NCI-H187 treated with DMSO at 0.1 percent for 48 hours (cell line): ENCODE data around the gene HSDL1.

Source experiments
- DNase-seq: peaks from one replicate; lab custom pipeline; 2025; lab: John Stamatoyannopoulos, UW

HSDL1 gene

DNA sequence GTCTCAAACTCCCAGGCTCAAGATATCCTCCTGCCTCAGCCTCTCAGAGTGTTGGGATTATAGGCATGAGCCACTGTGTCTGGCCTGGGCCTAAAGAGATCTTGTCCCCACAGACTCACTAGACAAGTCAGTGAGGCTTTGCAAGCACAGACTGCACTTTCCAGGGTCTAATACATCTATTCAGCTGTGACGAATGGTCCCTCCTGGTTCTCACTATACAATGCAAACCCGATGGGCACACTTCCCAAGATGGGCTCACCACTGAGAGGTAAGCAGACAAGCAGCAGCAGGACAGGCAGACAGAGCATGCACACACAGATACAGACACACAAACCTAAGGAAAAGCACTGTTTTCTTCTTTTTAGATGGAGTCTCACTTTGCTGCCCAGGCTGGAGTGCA, 37.1 kb downstream of the HSDL1 start:
- DNase-seq, result no peak

DNA sequence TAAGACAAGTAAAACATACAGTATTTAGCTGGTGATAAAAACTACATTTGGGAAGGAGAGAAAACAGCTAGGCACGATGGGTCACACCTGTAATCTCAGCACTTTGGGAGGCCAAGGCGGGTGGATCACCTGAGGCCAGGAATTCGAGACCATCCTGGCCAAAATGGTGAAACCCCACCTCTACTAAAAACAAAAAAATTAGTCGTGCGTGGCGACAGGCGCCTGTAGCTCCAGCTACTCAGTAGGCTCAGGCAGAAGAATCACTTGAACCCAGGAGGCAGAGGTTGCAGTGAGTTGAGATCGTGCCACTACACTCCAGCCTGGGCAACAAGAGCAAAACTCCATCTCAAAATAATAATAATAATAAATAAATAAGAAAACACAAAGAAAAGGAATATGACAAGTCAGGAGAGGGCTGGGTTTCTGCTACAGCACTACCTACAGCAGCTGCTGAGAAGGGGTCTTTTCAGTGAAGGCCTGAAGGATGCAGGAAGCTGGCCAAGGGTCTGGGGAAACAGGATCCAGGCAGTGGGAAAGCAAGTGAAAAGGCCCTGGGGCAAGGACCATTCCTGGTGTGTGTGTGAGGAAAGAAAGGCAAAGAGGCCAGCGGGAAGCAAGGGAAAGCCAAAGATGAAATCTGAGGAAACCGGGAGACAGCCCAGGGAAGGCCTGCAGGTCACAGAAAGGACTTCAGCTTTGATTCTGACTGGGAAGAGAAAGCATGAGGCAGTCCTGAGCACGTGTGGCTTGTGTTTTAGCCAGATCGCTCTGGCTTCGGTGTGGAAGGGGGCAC, 38.8 kb downstream of the HSDL1 start:
- DNase-seq, result no peak

DNA sequence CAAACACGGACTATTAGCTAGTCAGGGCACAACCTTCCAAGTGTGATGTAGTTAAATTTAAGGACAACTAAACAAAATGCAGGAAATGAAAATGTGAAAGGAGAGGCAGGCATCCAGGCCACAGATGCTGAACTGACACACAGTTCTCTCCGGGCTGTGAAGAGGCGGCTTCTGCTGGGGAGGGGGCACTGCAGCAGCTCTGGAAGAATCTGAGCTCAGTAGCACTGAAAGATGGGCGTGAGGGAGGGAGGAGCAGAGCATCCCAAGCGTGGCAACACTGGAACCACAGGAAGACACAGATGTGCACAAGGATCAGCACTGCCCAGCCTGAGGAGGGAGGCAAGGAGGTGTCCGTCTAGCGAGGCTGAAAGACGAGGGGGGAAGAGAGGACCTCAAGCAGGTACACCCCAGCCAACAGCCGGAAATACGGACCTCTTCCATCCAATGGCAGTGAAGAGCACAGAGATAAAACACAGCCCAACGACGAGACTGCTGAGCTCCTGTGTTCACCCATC, 39.6 kb downstream of the HSDL1 start:
- DNase-seq, result no peak

DNA sequence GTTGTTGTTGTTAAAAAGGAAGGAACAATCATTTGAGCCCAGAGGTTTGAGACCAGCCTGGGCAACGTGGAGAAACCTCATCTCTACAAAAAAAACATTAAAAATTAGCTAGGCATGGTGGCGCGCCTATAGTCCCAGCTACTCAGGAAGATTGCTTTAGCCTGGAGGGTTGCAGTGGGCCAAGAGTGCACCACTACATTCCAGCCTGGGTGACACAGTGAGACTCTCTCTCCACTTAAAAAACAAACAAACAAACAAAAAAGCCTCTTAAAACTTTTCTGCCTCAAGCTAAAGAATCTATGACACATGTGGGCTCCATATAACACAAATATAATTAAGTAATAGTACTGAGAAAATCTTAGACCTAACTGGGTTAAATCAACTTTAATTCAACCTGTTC, 40.7 kb downstream of the HSDL1 start:
- no peak for DNase-seq

DNA sequence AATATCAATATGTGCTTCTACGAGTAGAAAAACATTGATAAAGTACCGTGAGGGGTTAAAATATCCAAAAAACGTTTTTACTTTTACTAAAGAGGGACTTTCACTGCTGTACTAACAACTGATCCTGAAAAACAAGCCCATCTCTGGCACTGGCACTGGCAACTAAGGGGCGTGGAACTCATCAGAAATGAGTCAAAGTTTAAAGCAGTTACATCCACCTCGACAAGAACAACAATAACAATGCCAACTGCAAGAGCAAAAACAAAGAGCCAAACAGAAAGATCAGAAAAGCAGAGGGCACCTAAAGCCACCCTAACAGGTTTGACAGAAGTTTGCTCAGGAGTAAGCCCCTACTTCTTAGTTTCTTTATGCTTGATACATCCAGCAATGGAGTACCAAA, 41.3 kb downstream of the HSDL1 start:
- DNase-seq, result no peak

DNA sequence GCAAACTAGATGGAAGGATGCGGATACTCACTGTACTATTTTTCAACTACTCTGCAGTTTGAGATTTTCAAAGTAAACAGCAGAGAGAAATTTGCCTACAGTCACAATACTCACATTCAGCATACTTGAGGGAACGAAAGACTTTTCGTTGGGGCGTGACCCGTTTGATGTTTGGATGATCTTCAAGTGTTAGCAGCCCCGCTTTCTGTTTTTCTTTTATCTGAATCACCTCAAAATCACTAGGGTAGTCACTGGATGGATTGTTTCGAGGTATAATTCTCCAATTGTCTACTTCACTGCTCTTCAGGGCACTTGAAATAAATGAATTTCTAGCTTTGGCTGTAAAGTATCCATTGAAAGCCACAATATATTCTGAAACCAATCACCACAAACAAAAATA, 46.0 kb downstream of the HSDL1 start:
- peak; percentile 33 for DNase-seq

DNA sequence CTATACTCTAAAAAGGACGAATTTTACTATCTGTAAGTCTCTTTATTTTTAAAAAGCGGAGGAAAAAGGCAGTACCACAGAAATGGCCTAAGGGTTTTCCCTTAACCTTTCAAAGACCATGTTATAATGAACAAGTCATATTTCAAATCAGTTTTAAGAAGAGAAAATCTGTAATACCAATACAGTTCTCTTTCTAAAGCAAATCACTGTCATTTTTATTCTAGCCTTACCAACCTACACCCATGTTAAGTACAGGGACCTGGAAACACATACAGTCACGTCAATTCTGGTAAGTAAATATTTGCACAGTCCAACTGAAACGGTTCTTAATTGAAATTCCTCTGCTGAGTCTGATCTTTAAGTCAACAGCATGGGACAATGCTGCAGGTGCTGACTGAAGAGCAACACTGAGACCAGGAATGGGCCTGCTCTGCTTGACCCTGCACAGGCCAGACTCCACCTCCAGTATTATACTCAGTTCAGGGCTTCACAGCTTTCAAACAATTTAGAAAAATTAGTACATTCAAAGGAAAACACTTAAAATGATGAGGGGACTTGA, 48.5 kb downstream of the HSDL1 start:
- DNase-seq, result no peak

DNA sequence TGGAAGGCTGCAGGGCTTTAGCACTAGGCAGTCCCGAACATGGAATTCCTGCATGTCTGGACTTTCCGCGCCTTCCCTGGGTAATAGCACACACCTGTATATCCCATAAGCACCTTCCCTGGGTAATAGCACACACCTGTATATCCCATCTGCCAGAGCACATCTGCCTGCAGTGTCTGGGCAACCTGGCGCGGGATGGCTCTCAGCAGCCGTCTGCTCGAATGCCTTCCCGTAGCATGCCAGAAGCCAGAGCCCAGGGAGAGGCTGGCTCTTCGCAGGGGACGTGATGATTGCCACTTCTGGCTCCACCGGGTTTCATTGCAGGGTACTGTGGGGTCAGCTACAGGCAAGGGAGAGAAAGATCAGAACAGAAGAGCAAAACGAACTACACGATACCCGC, 49.5 kb downstream of the HSDL1 start:
- DNase-seq, result no peak

DNA sequence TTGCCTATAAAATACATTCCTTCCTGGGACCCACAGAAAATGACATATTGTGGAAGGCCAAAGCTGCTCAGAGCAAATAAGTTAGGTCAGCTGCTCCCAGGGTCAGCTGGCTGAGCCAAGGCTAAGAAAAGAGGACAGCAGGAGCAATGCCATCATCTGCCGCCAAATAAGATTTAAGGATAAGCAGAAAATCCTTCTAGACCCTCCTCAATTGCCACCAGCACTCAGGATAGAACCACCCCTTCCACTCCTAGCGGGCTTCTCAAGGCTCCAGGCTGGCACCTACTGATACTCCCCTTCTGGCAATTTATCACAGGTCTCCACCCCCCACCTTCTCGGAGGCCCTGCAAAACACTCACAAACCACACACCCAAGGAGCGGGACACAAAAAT, 51.1 kb downstream of the HSDL1 start:
- no peak for DNase-seq

DNA sequence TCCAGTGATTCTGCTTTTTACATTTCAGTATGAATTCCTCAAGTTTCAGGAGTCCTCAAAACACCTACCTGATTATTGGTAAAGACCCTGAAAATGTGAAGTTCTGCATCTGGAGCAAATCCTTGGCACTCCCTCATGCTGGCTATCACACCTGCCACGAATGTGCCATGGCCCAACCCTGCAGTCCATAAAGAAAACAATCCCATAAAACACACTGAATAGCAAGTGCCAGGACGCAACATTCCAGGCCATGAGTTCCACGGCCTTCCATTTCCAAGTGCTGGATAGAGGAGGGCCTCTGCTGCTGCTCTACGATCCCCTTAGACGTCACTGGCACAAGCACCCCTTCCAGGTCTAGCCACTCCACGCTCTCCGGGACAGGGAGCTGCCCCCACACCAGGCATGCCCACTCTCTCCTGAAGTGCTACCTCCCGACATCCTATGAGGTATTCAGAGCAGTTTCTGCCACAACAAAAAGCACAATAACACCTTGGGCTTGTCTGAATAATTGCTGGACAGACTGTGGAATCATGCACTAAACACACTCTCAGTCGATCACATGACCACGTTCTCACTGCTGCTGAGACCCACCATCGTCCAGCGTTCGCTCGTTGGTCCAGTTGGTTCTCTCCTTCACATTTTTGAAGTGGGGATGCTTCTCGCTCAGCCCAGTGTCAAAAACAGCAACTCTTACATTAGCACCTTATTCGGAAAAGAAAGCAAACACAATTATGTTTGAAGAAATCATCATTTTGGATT, 51.7 kb downstream of the HSDL1 start:
- DNase-seq, result no peak

DNA sequence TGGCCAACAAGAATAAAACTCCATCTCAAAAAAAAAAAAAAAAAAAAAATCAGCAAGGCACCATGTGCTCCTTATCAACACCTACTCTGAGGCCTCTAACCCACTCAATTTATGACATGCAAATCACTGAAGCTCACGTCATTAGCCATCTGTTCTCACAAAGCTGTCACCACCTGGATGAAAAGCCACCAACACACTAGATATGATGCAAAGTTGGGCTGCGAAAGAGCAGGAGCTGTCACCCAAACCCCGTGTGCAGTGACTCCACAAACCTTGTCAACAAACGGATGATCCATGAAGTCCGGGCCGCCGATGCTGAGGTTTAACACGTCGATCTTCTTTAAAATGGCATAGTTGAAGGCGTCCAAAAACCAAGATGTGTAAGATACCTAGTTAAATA, 53.5 kb downstream of the HSDL1 start:
- DNase-seq, result no peak

DNA sequence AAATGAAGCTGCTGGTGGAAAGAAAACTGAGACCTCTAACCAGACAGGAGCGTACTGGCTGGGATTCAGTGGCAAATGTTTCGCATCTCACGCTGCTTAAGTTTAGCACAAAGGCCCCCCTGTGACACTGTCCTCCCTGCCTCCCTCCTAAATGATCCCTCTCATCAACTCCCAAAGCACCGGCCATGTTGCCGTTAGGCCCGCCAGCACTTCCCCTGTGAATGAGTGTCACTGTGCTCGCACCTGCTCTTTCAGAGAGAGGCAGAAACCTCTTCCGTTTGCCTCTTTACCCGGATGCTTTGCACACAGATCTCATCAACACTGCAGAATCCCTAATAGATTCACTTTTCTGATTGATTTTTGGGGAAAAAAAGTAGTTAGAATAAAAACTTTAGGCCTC, 54.8 kb downstream of the HSDL1 start:
- DNase-seq, result no peak

DNA sequence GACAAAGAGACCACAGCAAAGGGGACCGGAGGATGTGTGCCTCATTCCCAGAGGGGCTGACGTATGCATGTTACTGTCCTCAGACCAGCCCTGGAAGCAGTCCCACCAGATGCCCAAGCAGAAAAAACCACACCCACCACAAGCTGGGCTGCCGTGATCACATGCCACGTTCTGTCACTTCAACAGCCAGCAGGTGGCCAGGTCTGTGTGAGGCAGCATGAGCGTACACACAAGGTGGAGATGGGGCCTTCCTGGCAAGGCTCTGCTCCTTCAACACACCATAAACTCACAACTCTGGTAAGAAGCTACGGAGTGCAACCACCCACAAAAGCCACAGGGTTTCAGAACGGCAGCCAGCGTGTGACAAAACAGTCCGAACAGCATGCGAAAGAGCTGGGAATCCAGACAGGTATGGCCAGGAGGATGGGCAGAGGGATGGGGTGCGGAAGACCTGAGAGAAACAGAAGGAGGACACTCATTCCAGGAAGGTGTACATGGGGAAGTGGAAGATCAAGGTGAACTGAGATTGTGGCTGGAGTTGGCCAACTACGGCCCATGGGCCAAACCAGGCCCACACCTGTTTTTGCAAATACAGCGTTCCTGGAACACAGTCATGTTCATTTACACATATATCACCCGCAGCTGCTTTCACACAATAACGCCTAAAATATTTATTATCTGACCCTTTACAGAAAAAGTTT, 56.1 kb downstream of the HSDL1 start:
- no peak for DNase-seq

DNA sequence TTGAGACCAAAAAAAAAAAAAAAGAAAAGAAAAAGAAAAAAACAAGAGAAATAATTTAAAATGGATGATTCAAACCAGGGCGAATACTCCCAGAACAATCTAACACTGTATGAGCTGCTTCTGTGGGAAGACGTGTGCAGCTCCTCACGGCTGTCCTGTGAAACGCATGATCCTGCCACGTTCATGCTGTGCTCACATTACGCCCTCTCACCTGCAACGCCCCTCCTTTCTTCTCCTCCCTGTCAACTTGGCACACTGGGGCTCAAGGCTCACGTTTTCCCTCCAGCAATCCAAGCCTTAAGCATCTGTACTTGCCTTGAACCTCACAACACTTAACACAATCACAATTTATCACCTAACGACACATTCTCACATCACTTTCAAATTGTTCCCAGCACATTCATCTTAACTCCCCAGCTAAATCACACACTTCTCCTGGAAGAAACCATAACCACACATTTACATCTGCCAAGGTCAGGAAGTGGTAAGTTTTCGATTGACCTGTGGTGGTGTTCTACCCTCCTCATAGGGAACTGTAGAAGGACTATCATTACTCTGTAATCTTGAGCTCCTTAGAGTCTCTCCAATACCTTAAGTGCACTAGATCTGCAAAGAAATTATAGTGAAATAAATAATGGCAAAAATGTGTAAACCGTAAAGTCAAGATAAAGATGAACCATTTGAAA, 57.4 kb downstream of the HSDL1 start:
- DNase-seq, result no peak

DNA sequence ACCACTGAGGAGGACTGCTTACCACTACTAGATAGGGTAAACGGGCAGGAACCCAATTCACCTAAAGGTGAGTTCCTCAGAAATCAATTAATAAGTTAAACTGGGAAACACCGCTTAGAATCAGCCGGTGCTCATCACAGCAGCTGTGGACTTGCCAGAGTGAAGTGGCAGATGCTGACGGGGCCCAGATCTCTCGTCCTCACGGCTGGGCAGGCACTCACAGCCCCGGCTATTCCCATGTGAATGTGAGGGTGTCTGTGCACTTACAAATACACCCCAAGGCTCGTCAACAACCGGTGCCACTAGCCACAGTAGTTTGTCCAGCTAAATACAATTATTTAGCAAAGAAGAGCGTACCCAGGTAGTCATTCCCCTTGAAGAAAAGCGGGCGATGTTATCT, 58.0 kb downstream of the HSDL1 start:
- no peak for DNase-seq

DNA sequence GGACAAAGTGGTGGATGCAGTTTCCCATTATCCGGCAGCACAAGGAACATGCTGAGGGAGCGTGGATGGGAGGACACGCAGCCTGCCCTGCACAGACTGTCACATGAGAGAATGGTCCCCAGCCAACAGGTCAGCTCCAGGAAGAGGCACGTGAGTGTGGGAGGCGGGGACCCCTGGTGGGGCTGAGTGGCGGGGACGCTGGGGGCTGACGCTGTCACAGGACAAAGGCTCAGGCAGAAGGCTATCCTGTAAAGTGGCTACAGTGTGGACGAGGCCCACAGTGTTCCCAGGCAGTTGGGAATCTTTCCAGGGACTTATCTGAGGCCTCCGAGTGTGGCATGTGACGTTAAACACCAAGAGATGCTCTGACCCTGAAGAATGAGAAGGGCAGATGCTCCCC, 58.6 kb downstream of the HSDL1 start:
- no peak for DNase-seq

DNA sequence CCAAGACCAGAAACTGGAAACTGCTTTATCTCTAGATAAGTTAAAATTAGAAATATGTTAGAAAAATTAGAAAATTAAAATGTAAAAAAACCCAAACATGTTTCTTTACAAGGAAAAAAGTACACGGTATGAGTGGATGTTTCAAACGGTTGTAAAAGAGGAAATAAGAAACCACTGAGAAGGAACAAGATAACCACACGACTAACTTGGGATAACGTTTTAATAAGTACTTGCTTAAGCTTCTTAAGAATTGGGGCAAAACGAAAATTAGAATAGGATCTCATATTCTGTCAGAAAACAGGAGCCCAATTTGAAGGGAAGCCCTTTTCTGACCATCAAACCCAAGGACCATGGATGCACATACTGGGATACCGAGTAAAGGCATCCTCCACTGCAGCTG, 59.2 kb downstream of the HSDL1 start:
- no peak for DNase-seq

DNA sequence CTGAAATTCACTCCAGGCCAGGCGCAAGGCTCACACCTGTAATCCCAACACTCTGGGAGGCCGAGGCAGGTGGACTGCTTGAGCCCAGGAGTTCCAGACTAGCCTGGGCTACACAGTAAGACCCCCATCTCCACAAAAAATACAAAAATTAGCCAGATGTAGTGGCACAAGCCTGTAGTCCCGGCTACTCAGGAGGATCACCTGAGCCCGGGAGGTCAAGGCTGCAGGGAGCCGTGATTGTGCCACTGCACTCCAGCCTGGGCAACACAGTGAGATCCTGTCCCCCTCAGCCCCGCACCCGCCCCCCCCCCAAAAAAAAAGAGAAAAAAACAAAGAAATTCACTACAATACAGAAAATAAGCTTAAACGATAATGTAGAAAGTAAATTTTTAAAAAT, 59.7 kb downstream of the HSDL1 start:
- DNase-seq, result no peak

DNA sequence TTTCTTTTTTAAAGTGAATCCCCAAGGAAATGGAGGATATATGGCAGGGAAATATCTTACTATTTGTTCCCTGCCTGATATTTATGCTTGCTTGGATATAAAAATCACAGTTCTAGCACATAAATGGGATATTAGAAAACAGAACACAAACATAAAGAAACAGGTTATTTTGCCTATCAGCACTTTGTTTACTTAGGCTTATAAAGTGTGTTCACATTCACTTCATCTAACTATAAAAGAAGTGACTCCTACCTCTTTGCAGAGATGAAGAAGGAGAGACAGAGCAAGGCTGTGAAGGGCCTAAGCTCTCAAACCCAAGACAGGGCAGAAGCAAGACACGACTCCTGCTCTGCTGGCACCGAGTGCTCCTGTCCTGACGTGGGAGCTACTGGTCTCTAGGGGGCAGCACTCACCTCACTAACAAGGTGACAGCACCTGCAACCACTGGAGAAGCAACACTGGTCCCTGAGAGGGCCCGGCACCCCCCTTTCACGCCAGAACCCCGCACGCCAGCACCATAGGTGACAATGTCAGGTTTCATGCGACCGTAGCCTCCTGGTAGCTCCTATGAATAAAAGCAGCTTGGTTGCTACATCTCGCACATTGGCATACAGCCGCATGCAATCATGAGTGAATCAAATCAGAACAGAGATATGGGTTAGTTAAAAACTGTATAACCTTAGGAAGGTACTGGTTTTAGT, 60.3 kb downstream of the HSDL1 start:
- DNase-seq, result peak; percentile 0

DNA sequence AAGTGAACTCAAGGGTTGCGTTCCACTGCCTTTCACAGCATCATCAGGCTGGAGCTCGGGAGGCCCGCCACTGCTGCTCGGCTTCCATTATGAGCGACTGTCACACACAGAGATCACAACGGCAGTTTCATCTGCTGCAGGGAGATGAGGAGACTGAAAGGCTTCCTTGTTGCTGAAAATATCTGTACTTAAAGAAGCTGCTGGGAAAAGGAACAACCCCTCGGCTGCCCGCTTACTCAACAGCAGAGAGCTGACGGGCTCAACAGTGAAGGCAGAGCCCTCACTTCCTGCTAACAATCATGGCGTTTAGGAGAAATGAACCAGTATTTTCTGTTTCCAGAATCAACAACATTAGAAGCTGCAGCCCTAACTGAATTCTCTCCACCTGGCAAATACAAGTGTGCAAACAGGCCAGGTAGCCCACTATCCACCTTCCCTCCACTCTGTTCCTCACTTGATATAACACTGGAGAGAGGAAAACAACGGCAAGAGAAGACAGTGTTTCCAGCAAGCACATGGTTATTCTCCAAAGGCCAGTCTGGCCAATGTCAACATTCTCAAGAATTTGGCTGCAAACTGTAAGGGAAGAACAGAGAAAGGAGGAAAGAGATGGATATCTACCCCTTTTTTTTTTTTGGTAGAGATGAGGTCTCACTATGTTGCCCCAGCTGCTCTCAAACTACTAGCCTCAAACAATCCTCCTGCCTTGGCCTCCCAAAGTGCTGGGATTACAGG, 62.0 kb downstream of the HSDL1 start:
- DNase-seq, result no peak

DNA sequence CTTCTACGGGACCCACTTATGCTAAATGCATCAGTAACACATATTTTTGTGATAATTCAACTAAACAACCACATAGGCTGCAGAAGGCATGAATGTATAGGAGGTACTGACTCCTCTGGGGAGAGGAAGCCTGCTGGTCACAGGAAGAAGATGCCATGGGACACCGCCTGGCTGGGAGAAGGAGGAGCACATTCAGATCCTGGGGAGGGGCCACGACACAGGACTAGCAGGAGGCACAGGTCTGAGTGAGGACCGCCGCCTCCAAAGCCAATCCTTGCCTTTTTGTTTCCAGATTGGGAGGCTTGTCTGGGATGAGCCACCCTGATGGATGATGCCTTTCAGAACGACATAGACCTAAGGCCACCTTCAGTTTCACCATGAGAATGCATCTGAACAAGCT, 62.9 kb downstream of the HSDL1 start:
- DNase-seq, result no peak
